Endothelial cell (in vitro differentiated cells): ENCODE measurements around the gene KIRREL2. TPM values are rescaled to one million over a fixed set of nuclear protein-coding genes. Genes with fewer than 3 reads are reported as not detected.

ENCODE experiments used
- DNase-seq: peaks from one replicate; pipeline ENCODE4 v3.0.0; 2021; ENCODE audit warnings: low spot score
- H3K27ac Mint-ChIP-seq: one replicate; pipeline ENCODE4 v1.8.0; 2021; ENCODE audit warnings: mixed read lengths, inconsistent platforms; ENCODE audit not compliant: unreplicated experiment
- H3K27me3 Mint-ChIP-seq: one replicate; pipeline ENCODE4 v1.8.0; 2021; ENCODE audit warnings: mild to moderate bottlenecking, moderate library complexity, mixed read lengths, inconsistent platforms; ENCODE audit not compliant: unreplicated experiment
- H3K36me3 Mint-ChIP-seq: one replicate; pipeline ENCODE4 v1.8.0; 2021; ENCODE audit warnings: mild to moderate bottlenecking, low read depth, mixed read lengths, inconsistent platforms; ENCODE audit not compliant: unreplicated experiment
- H3K4me1 Mint-ChIP-seq: one replicate; pipeline ENCODE4 v1.8.0; 2021; ENCODE audit warnings: mild to moderate bottlenecking, mixed read lengths, inconsistent platforms; ENCODE audit not compliant: unreplicated experiment
- H3K4me3 Mint-ChIP-seq: one replicate; pipeline ENCODE4 v1.8.0; 2021; ENCODE audit warnings: mild to moderate bottlenecking, mixed read lengths, inconsistent platforms; ENCODE audit not compliant: unreplicated experiment
- H3K9me3 Mint-ChIP-seq: one replicate; pipeline ENCODE4 v1.8.0; 2021; ENCODE audit warnings: mixed read lengths, inconsistent platforms; ENCODE audit not compliant: unreplicated experiment
- CTCF ChIP-seq: fragments of 200-600 bp; sonication (generic); IDR thresholded peaks from one replicate; pipeline ENCODE4 v1.5.0; 2021; ENCODE audit warnings: antibody characterized with exemption; ENCODE audit not compliant: unreplicated experiment
- total RNA-seq: library from RNA; stranded (reverse); fragmentation: NEBNext Ultra II Directional; extraction: Animal tissue kit (Norgen Biotek cat#: 25700); gene quantifications from one replicate; pipeline ENCODE4 v1.2.1, GENCODE V29; 2021; ENCODE audit not compliant: unreplicated experiment

The KIRREL2 gene
- total RNA-seq, 1 donor from 2014 or later: 1.8 TPM

DNA sequence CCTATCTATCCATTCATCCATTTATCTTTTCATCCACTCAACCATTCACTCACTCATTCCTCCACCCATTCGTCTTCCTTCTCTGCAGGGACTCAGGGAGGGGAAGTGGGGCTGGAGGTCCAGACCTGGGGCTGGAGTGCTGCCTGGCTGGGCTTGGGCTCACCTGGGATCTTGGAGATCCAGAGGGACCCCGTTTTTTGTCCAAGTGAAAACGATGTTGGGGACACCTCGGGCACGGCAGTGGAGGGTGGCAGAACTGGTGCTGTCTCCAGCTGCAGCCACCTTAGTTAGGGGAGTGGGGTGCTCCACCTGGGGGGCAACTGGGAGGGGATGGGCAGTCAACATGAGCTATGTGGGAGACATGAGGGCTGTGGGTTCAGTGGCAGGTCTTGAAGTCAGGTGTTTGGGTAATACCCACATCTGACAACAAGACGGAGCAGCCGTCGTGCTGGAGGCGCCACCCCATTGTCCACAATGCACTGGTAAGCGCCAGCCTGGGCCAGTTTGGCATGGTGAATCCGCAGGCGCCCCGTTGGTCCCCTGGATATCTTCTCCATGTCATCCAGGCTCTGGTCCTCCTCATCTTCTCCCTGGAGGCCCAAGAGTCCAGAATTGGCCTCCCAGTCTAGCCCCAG is 14.6 kb upstream of the KIRREL2 start:
- H3K4me1 Mint-ChIP-seq: peaks cover 13% of the 10 kb centered on the region
- no peak overlapping the region for H3K4me3 Mint-ChIP-seq
- no peaks in the 10 kb centered on the region for H3K36me3 Mint-ChIP-seq
- H3K27me3 Mint-ChIP-seq: peaks cover 19% of the 10 kb centered on the region
- no peak overlapping the region for H3K27ac Mint-ChIP-seq
- DNase-seq: no peak
- no peak for TF ChIP-seq CTCF
- H3K9me3 Mint-ChIP-seq: no peaks in the 10 kb centered on the region

GRCh38 chr19:35842666-35843272 is 13.9 kb upstream of the KIRREL2 start:
- Mint-ChIP-seq H3K4me1 (peaks cover 13% of the 10 kb centered on the region), H3K36me3 (no peaks in the 10 kb centered on the region), H3K27ac (no peak overlapping the region), H3K4me3 (no peak overlapping the region), H3K9me3 (no peaks in the 10 kb centered on the region), H3K27me3 (peaks cover 19% of the 10 kb centered on the region)
- no peak for DNase-seq
- TF ChIP-seq CTCF: no peak

- no peak overlapping the region for H3K4me3 Mint-ChIP-seq
- H3K27ac Mint-ChIP-seq: no peak overlapping the region
- no peaks in the 10 kb centered on the region for H3K9me3 Mint-ChIP-seq
- peaks cover 13% of the 10 kb centered on the region for H3K4me1 Mint-ChIP-seq
- H3K36me3 Mint-ChIP-seq: no peaks in the 10 kb centered on the region
- DNase-seq: no peak
- no peak for TF ChIP-seq CTCF
- H3K27me3 Mint-ChIP-seq: peaks cover 23% of the 10 kb centered on the region
Measured at GRCh38 chr19:35843676-35844481, 12.8 kb upstream of the KIRREL2 start.

DNA sequence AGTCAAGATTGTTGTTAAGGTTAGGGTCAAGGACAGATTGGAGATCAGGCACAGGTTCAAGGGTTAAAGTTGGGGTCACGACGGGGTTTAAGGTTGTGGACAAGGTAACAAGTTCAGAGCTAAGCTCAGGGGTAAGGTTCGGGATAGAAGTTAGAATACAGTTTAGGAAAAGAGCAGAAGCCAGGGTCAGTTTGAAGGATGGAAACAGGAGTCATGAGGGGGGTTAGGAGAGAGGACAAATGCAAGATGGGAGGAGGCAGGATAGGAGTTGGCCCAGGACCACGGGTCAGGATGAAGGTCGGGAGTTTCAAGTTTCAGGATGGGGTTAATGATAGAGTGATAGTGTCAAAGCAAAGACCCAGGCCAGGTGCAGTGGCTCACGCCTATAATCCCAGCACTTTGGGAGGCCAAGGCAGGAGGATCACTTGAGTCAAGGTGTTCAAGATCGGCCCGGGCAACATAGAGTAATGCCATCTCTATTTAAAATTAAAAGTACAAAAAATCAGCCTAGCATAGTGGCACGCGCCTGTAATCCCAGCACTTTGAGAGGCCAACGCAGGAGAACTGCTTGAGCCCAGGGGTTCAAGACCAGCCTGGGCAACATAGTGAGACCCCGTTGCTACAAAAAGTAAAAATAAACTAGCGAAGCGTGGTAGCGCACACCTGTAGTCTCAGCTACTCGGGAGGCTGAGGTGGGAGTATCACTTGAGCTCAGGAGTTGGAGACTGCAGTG is 12.1 kb upstream of the KIRREL2 start:
- Mint-ChIP-seq H3K27me3 (peaks cover 23% of the 10 kb centered on the region), H3K4me3 (peak overlapping the region; percentile 72), H3K4me1 (peaks cover 13% of the 10 kb centered on the region), H3K36me3 (no peaks in the 10 kb centered on the region), H3K9me3 (no peaks in the 10 kb centered on the region), H3K27ac (no peak overlapping the region)
- no peak for DNase-seq
- no peak for TF ChIP-seq CTCF
